Measurements from ENCODE around the gene PIK3CB. TPM values are rescaled to one million over a fixed set of nuclear protein-coding genes. Genes with fewer than 3 reads are reported as not detected.

The PIK3CB gene
- total and polyA plus RNA-seq, 2 of the 8 experiments (the other 6 are each of a cell fraction or from before 2014, with no cell fraction given), result 8.3 to 35.2 TPM

DNA sequence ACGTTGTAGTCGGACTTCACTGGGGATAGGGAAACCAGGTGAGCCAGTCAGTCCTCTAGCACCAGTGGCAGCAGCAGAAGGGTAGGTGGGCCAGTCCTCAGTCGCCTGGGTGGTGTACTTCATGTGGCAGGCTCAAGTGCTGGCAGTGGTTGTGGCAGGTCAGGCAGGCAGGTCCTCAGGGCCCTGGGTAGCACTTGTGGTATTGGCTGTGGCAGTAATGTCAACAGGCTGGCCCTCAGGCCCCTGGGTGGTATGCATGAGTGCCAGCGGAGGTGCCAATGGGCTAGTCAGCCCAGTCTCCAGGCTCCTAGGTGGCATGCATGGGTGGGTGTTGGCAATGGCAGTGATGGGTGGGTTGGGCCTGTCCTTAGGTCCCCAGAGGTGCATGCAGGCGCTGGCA lies 185.6 kb downstream of the PIK3CB start:
- Histone ChIP-seq H3K27ac (ENCODE audit: low read depth, low read length) (no peak overlapping the region), H2BK12ac (ENCODE audit: low read depth, low read length) (no peak overlapping the region), H3K23me2 (ENCODE audit: low read depth, low read length) (no peaks in the 10 kb centered on the region), H2BK5ac (ENCODE audit: low read depth, low read length) (no peak overlapping the region), H2BK15ac (ENCODE audit: low read length) (no peak overlapping the region), H3K4ac (replicated peaks; ENCODE audit: insufficient read length, low read depth, low read length) (no peak overlapping the region), H3K4me3 (ENCODE audit: extremely low read depth in 1 of 4, insufficient read depth in 2 of 4, low read depth in 3 of 4, low read length in 4 of 4) (no peak overlapping the region), H4K5ac (ENCODE audit: insufficient read length, low read depth, low read length) (no peak overlapping the region), H2BK120ac (replicated peaks; ENCODE audit: low read depth, low read length) (no peak overlapping the region), H4K20me1 (replicated peaks in 1 of 2; ENCODE audit: control insufficient read depth in 1 of 2, insufficient read depth in 2 of 2, low read length in 2 of 2) (no peaks in the 10 kb centered on the region), H3K14ac (ENCODE audit: insufficient read length) (no peak overlapping the region), H3K36me3 (ENCODE audit: control insufficient read depth in 2 of 4, insufficient read depth in 4 of 4, low read length in 3 of 4) (peaks cover 7 to 35% (median 20%) of the 10 kb centered on the region in 4 experiments; a peak in 7 of 8 replicates), H4K8ac (ENCODE audit: extremely low read depth, insufficient read depth, low read length) (no peak overlapping the region), H3K79me1 (ENCODE audit: low read depth, low read length) (no peaks in the 10 kb centered on the region), H3K4me1 (replicated peaks in 1 of 4; ENCODE audit: control insufficient read depth in 3 of 4, insufficient read depth in 4 of 4, low read length in 3 of 4) (no peaks in the 10 kb centered on the region), H4K91ac (replicated peaks; ENCODE audit: insufficient read length, low read length) (no peak overlapping the region), H2BK20ac (ENCODE audit: low read length) (no peak overlapping the region), H3K9ac (replicated peaks in 1 of 4; ENCODE audit: extremely low read depth in 1 of 4, low read depth in 3 of 4, low read length in 3 of 4) (no peak overlapping the region), H2AK5ac (ENCODE audit: low read depth, low read length) (no peak overlapping the region), H3K4me2 (ENCODE audit: insufficient read depth in 1 of 2, low read depth in 2 of 2, low read length in 2 of 2) (no peak overlapping the region), H3K56ac (replicated peaks; ENCODE audit: insufficient read length, low read depth, low read length) (no peak overlapping the region), H3K9me3 (ENCODE audit: insufficient read depth in 2 of 2, low read depth in 1 of 2, low read length in 1 of 2) (peaks cover 32 to 35% of the 10 kb centered on the region in 2 experiments), H3K23ac (ENCODE audit: insufficient read length) (no peak overlapping the region), H3K79me2 (ENCODE audit: control insufficient read depth in 1 of 2, insufficient read depth in 2 of 2, low read length in 2 of 2) (no peaks in the 10 kb centered on the region), H3K27me3 (replicated peaks in 1 of 4; ENCODE audit: control insufficient read depth in 3 of 4, extremely low read depth in 1 of 4, insufficient read depth in 3 of 4, low read length in 3 of 4) (no peaks in the 10 kb centered on the region; a peak in 1 of 7 replicates), H2AFZ (ENCODE audit: low read length) (no peak overlapping the region), H3K18ac (ENCODE audit: extremely low read depth, low read length) (no peak overlapping the region)
- no peak for FAIRE-seq
- DNase-seq (ENCODE audit: low read depth in 1 of 2, low spot score in 2 of 2), result no peak
- CTCF ChIA-PET (ENCODE audit: partially characterized antibody), result no interaction called here
- POLR2A ChIA-PET (ENCODE audit: partially characterized antibody), result no interaction called here
- WGBS, 2 experiments (ENCODE audit: extremely low coverage in 1 of 2, insufficient coverage in 1 of 2, insufficient read length in 1 of 2, insufficient replicate concordance in 2 of 2, low coverage in 1 of 2, low lambda C conversion rate in 2 of 2, missing lambda C conversion rate in 1 of 2), result 91% methylated on average over 5 of the region's 5 CpGs; no CpG with 5 or more reads in 1 of the 2 experiments
- TF ChIP-seq SUZ12 (IDR thresholded peaks at IDR 0.05; ENCODE audit: low read length) (no peak), MAX (IDR thresholded peaks at IDR 0.05) (0 out of 2 replicates have a peak, but pooled peaks have one; percentile 10), KDM5A (IDR thresholded peaks at IDR 0.05; ENCODE audit: low read length) (no peak), EGR1 (IDR thresholded peaks at IDR 0.05; ENCODE audit: borderline replicate concordance, low read depth, low read length) (no peak), RFX5 (IDR thresholded peaks at IDR 0.05; ENCODE audit: borderline replicate concordance, low read depth, low read length) (no peak), RXRA (IDR thresholded peaks at IDR 0.05; ENCODE audit: insufficient read depth, low read depth, low read length) (no peak)
